Raji (cell line): ENCODE data around the gene P4HB.

Source experiments
- POLR2A ChIP-seq: IDR thresholded peaks from 2 replicates; pipeline ENCODE4 v1.6.1; 2011; ENCODE audit warnings: low read depth, low read length, control low read depth; ENCODE audit not compliant: insufficient read depth

P4HB gene

DNA sequence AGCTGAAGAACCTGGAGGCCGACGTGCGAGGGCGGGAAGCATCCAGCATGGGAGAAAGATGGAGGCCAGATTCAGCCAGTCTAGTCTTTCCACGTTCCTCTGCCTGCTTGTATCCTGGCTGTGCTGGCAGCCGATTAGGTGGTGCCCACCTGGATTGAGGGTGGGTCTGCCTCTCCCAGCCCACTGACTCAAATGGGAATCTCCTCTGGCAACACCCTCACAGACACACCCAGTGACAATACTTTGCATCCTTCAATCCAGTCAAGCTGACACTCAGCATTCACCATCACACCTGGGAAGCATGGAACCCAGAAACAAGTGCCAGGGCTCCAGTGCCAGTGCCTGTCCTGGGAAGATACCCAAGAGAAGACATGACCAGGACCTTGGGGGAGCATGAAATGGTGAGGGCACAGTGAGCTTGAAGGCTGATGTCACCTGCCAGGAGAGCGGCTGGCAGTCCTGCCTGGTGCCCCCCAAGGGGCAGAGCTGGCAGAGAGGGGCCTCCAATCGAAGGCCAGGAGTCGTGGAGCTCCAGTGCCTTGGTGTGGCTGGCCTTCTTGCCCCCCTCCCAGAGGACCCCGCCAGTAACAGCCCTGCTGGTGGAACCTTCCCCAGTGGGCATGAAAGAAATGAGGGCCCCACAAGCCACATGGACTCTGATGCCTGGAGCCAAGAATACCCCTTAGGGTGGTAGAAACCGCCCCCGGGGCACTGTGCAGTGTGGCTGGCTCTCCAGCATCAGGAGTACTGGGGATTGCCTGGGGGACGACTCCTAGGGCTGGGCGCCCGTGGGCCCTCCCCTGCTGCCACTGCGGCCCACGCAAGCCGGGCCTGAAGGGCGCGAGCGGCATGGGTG lies 41.1 kb upstream of the P4HB start:
- TF ChIP-seq POLR2A: no peak

DNA sequence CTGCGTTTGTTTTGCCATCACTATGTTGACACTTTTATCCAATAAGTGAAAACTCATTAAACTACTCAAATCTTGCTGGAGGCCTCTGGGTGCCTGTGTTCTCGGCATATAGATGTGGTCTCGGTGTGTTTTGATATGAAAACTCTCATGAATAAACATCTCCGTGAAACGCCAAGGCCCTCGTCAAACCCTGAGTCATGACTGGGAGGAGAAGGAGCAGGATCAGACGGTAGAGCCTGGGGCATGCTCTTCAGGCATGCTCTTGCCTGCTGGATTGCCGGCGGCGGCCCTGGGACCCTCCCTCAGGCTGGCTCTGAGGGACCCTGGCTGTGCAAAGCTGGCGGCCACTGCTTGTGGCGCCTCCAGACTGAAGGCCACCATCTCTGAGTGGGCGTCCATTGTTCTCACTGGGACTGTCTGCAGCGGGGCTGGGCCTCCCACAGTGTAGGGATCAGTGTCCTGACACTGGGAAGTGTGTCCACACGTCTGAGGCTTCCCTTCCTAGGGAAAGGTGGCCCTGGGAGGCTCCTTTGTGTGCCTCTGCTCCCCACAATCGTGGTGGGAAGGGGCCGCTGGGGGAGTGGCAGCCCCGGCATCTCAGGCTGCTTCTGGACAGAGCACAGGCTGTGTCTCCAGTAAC lies 40.0 kb upstream of the P4HB start:
- TF ChIP-seq POLR2A: no peak

DNA sequence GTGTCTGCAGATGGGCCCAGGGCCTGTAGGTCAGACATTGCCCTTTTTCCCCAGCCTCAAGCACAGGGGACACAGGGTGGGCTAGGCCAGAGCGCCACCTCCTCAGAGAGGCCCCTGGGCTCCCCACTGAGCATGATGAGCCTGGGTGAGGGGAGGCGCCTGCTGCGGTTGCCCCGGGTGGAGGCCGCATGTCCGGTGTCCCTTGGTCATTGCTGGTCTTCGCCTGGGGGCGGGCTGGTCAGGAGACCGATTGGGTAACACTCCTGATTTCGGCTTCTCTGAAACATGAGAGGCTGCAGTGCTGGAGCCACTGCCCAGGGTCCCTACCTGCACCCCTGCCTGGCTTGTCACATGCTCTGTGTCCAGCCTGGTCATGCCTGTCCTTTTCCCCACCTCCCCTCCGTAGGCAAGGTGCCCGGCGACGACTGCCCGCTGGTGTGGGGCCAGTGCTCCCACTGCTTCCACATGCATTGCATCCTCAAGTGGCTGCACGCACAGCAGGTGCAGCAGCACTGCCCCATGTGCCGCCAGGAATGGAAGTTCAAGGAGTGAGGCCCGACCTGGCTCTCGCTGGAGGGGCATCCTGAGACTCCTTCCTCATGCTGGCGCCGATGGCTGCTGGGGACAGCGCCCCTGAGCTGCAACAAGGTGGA lies 39.3 kb upstream of the P4HB start:
- TF ChIP-seq POLR2A: no peak

- TF ChIP-seq POLR2A: no peak
These were observed 38.5 kb upstream of the P4HB start for GRCh38 chr17:81898885-81899284.

GRCh38 chr17:81898029-81898866 lies 37.9 kb upstream of the P4HB start:
- no peak for TF ChIP-seq POLR2A

DNA sequence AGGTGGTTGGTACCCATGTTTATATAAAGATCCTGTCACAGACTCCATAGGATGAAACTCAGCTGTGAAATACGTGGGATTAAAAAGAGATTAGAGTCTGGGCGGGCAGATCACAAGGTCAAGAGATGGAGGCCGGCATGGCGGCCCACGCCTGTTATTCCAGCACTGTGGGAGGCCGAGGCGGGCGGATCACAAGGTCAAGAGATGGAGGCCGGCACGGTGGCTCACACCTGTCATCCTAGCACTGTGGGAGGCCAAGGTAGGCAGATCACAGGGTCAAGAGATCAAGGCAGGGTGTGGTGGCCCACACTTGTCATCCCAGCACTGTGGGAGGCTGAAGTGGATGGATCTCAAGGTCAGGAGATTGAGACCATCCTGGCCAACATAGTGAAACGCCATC lies 35.1 kb upstream of the P4HB start:
- no peak for TF ChIP-seq POLR2A

DNA sequence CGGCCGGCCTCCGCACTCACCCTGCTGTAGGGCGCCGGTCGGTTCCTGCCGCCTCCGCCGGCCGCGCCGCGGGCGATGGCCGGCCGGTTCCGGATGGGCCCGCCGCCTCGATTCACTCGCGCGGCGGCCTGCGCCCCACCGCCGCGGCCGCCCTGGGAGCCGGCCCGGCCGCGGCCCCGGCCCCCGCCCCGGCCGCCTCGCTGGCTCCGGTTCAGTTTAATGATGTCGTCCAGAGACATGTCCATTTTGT lies 30.9 kb upstream of the P4HB start:
- TF ChIP-seq POLR2A: no peak

DNA sequence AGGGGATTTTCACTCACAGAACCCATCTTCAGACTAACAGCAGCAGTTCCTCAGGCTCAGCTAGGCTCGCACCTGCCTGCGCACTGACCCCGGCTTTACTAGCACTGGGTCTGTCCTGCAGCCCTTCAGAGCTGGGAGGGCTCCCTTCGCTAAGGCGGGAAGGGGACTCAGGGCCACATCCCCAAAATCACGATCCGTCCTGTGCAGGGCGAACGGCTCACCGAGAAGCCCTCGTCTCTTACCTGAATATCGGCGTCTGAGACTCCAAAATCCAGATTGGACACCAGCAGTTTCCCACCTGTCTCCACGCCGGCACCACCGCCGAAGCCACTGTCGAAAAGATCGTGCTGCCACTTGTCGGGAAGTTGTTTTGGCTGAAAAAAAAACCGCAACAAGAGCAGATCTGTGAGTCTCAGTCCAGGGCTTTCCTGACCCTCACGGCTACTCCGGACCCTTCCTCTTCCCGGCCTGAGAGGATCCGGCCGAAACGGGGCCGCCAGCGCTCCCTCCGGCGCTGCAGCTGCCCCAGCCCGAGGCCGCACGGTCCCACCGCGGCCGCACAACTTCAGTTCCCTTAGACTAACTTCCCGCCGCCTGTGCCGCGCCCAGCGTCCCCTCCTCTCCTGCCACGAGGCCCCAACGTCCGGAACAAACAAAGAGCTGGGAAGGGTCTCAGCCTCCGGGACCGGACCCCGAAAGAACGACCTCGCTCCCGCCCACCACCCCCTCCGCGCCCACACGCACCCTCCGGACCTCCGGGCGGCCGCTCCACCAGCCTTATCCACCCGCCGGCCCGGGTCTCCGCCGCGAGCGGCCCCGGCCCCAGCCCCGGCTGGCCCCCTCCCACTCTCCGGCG lies 30.3 kb upstream of the P4HB start:
- TF ChIP-seq POLR2A: no peak

- no peak for TF ChIP-seq POLR2A
These were observed 29.3 kb upstream of the P4HB start for GRCh38 chr17:81889602-81890001.

DNA sequence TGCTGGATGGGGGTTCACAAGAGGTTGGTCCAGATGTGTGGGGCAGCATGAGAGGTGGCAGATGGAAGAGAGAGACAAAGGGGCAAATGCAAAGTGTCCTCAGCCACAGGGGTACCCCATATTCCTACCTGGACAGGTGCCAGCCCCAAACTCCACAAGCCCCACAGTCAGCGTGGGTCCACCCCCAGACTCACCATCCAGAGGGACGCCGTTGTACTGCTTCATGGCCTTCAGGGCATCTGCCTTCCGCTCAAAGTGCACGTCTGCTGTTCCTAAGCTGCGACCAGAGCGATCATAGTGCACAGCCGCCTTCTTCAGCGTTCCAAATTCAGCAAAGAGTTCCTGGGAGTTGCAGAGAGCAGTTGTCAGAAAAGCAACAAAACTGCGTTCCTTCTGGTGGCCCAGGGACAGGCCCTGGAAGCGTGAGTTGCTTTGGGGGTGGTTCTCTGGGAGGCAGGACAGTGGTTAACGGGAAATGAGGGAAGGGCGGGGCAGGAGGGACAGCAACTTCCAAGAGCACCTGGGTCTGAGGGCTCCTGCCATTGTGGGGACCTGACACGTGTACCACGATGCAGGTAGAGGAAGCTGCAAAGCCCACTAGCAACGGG lies 28.8 kb upstream of the P4HB start:
- TF ChIP-seq POLR2A: no peak

DNA sequence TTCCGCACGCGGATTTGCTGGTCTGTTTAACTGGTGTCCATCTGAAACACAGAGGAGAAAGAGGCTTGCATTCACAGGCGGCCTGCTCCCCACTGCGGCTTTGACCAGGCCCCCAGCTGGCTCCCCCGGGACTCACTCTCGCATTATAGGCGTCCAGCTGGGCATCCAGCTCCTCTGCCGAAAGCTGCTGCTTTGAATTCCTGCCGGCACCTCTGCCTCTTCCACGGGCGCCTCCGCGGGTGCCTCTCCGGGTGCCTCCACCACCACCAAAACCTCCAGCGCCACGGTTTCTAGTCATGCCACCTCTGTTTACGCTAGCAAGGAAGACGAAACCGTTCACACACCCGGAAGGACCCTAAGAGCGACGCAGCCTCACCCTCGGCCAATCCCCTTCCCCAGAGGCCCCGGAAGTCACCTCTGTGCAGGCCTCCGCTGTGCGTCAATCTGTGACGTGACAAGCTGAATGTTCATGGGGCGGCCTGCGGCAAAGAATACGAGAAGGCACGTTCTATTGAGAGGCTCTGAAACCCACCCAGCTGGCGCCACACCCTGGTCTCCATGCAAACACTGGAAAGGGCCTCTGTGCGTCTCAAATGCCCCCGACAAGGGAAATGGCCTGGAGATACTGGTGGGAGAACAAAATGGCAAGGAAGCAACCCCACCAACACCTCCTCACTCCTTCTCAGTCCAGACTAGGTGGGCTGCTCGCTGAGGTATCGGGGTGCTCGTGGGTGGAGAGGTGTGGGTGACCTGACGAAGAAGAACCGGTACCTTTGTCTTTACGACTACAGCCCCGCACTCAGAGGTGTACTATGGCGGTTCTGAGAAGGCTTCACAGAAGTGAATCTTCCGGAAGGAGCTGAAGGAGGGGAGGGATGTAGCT lies 28.0 kb upstream of the P4HB start:
- TF ChIP-seq POLR2A: no peak

GRCh38 chr17:81885869-81886548 lies 25.7 kb upstream of the P4HB start:
- no peak for TF ChIP-seq POLR2A

DNA sequence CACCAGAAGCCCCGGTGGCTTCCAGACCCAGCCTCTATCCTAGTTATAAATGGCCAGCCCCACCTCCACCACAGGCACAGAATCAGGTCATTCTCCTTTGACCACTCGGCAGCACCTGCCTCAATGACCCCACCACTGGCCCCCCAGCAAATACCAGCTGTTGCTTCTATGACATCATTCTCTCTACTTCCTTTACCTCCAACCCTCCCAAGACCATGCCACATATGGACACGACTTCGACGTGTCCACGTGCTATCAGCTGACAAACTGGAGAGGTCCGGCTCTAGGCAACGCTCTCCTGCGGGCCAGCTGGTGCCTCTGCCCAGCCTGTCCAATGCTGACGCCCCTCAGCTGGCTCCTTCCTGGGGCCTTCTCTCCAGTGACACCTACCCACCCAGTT lies 25.1 kb upstream of the P4HB start:
- TF ChIP-seq POLR2A: no peak
